IMR-90 (cell line): Measurements from ENCODE around the gene CYB5B.

Experiments
- CTCF ChIP-seq: conservative IDR thresholded peaks from 2 replicates; pipeline ENCODE4 v1.5.1; 2012; ENCODE audit warnings: mild to moderate bottlenecking, low read depth, low read length, improper control_type of control experiment
- POLR2A ChIP-seq: IDR thresholded peaks from 2 replicates; pipeline ENCODE4 v1.6.1; 2012; ENCODE audit warnings: mild to moderate bottlenecking, low read depth, low read length
- RAD21 ChIP-seq: IDR thresholded peaks from 2 replicates; pipeline ENCODE4 v1.6.1; 2012; ENCODE audit warnings: low read length, improper control_type of control experiment

DNA sequence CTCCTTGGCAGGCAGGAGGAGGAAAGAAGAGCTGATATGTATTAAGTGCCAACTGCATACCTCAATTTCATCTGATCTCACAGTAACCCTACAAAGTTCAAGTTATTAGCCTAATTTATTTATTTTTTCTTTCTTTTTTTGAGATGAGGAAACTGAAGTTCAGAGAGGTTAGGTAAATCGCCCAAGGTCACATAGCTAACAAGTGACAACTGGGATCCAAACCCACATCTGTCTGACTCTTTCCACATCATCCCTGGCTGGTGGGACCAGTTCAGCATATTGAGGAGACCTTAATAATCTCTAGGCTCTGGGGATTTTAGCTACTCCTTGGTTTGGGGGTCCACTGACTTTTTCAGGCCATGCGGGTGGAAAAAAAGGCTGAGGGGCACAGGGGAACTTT lies 60.9 kb downstream of the CYB5B start:
- TF ChIP-seq CTCF (no peak), RAD21 (no peak), POLR2A (no peak)
